HepG2 (cell line): ENCODE results near the gene FOXJ2. TPM values are rescaled to one million over a fixed set of nuclear protein-coding genes. Genes with fewer than 3 reads are reported as not detected.

Experiments
- ATAC-seq: fragments of 200-7000 bp; cut with Tn5 transposase; 3 replicates; pipeline ENCODE4 v1.9.1; 2020; ENCODE audit warnings: mild to moderate bottlenecking, moderate library complexity
- BruUV-seq: library from RNA; stranded (reverse); fragments of 400-500 nt; replicated peaks from 2 replicates; lab custom pipeline; 2021; lab: Mats Ljungman, UMichigan
- CTCF ChIA-PET: fragments of 300-600 bp; formaldehyde crosslinking; extraction: SDS; loops from one replicate; lab custom pipeline; 2021; ENCODE audit warnings: low total read pairs, inconsistent platforms, low intra/inter-chr PET ratio; lab: Yijun Ruan, JAX
- POLR2A ChIA-PET: fragments of 350-600 bp; sonication (Branson Sonifier 250); formaldehyde crosslinking; loops from one replicate; lab custom pipeline; 2020; ENCODE audit warnings: antibody characterized with exemption, inconsistent platforms; lab: Yijun Ruan, JAX
- DNase-seq: peaks from one replicate; pipeline ENCODE4 v3.0.0-alpha.2; 2015; ENCODE audit warnings: low spot score
- FAIRE-seq: peaks from 3 replicates; lab custom pipeline; 2011; peaks lifted over from hg19 to GRCh38; lab: Jason Lieb, UNC
- H2AFZ ChIP-seq: one replicate; pipeline ENCODE4 v1.6.1; 2011; ENCODE audit warnings: low read length, inconsistent platforms
- H3K27ac ChIP-seq: fragments of 300-600 bp; 3 replicates; pipeline ENCODE4 v1.8.0; 2011; ENCODE audit warnings: mixed run types, mild to moderate bottlenecking, mixed read lengths, low read length, inconsistent platforms; ENCODE audit not compliant: insufficient read depth; ENCODE audit errors: extremely low read length
- H3K27me3 ChIP-seq, 2 experiments: fragments of 200-600 bp in 1 of 2; 2 replicates in 1 of 2; 3 replicates in 1 of 2; pipeline versions ENCODE4 v1.6.0 to v1.8.0; 2011; ENCODE audit warnings: low read length in 2 of 2, mild to moderate bottlenecking in 2 of 2, moderate library complexity in 2 of 2, inconsistent platforms in 1 of 2; ENCODE audit not compliant: insufficient read depth in 2 of 2, control insufficient read depth in 1 of 2
- H3K36me3 ChIP-seq, 2 experiments: fragments of 200-600 bp in 1 of 2; replicated peaks in 1 of 2; 2 replicates in 1 of 2; 3 replicates in 1 of 2; pipeline versions ENCODE4 v1.5.1 to v1.8.0; 2011; ENCODE audit warnings: low read length in 2 of 2, inconsistent platforms in 1 of 2; ENCODE audit not compliant: insufficient read depth in 2 of 2, control insufficient read depth in 1 of 2
- H3K4me1 ChIP-seq: 2 replicates; pipeline ENCODE4 v1.5.1; 2012; ENCODE audit warnings: low read length, inconsistent platforms; ENCODE audit not compliant: insufficient read depth
- H3K4me2 ChIP-seq: 2 replicates; pipeline ENCODE4 v1.6.0; 2011; ENCODE audit warnings: low read depth, low read length, inconsistent platforms
- H3K4me3 ChIP-seq, 3 experiments: fragments of 200-600 bp in 1 of 3; sonication (generic), shearing (Covaris generic) in 1 of 3; replicated peaks in 1 of 3; 2 replicates each; pipeline ENCODE4 v1.5.1; 2011 to 2016; ENCODE audit warnings: low read length in 3 of 3, inconsistent platforms in 2 of 3, low read depth in 2 of 3, mild to moderate bottlenecking in 2 of 3, control low read depth in 1 of 3, mixed read lengths in 1 of 3; ENCODE audit not compliant: insufficient read depth in 1 of 3
- H3K79me2 ChIP-seq: one replicate; pipeline ENCODE4 v1.6.1; 2011; ENCODE audit warnings: low read length, inconsistent platforms; ENCODE audit not compliant: insufficient read depth
- H3K9ac ChIP-seq: 2 replicates; pipeline ENCODE4 v1.6.0; 2011; ENCODE audit warnings: mild to moderate bottlenecking, low read depth, low read length, inconsistent platforms; ENCODE audit not compliant: insufficient read depth
- H3K9me3 ChIP-seq: 2 replicates; pipeline ENCODE4 v1.5.1; 2012; ENCODE audit warnings: mild to moderate bottlenecking, low read length
- H4K20me1 ChIP-seq: 2 replicates; pipeline ENCODE4 v1.6.0; 2011; ENCODE audit warnings: inconsistent platforms, mild to moderate bottlenecking, low read length, moderate library complexity; ENCODE audit not compliant: insufficient read depth
- ARID2 ChIP-seq: sonication (generic); formaldehyde crosslinking; IDR thresholded peaks from 2 replicates; pipeline ENCODE4 v1.8.1; 2022; ENCODE audit warnings: mild to moderate bottlenecking, missing genetic modification reagents, borderline replicate concordance
- ARID4A ChIP-seq: sonication (generic); formaldehyde crosslinking; IDR thresholded peaks from 2 replicates; pipeline ENCODE4 v1.5.0; 2020; ENCODE audit warnings: mild to moderate bottlenecking, missing genetic modification reagents, borderline replicate concordance
- ARNT ChIP-seq: fragments of 450-650 bp; IDR thresholded peaks from 2 replicates; pipeline ENCODE4 v1.6.1; 2017
- CREBL2 ChIP-seq: sonication (generic); formaldehyde crosslinking; IDR thresholded peaks from 2 replicates; pipeline ENCODE4 v1.8.1; 2023; ENCODE audit warnings: missing genetic modification reagents, mild to moderate bottlenecking, borderline replicate concordance
- EP300 ChIP-seq, 3 experiments: sonication (generic) in 1 of 3; formaldehyde crosslinking in 1 of 3; IDR thresholded peaks; 2 replicates each; pipeline versions ENCODE4 v1.5.1 to v1.6.1; 2011 to 2020; ENCODE audit warnings: low read depth in 2 of 3, low read length in 2 of 3, borderline replicate concordance in 1 of 3, improper control_type of control experiment in 1 of 3, mild to moderate bottlenecking in 1 of 3, missing genetic modification reagents in 1 of 3, moderate library complexity in 1 of 3
- ETV6 ChIP-seq: sonication (generic); formaldehyde crosslinking; conservative IDR thresholded peaks from 2 replicates; pipeline ENCODE4 v1.4.0; 2020; ENCODE audit warnings: missing genetic modification reagents
- NCOR1 ChIP-seq: fragments of 200-600 bp; sonication (generic); IDR thresholded peaks from 2 replicates; pipeline ENCODE4 v1.7.0; 2017; ENCODE audit warnings: antibody characterized with exemption, low read length, borderline replicate concordance
- RFX1 ChIP-seq: fragments of 450-650 bp; IDR thresholded peaks from 2 replicates; pipeline ENCODE4 v1.6.1; 2017
- SNAI1 ChIP-seq: sonication (generic); formaldehyde crosslinking; IDR thresholded peaks from 2 replicates; pipeline ENCODE4 v1.5.0; 2020; ENCODE audit warnings: mild to moderate bottlenecking, missing genetic modification reagents, borderline replicate concordance
- SNRNP70 ChIP-seq: fragments of 200-400 bp; formaldehyde crosslinking; IDR thresholded peaks from 2 replicates; pipeline ENCODE4 v1.6.1; 2017; ENCODE audit warnings: mild to moderate bottlenecking, low read depth, low read length, moderate library complexity
- TAF1 ChIP-seq: sonication (generic); formaldehyde crosslinking; IDR thresholded peaks from 2 replicates; pipeline ENCODE4 v1.4.0; 2020; ENCODE audit warnings: missing genetic modification reagents
- TFAP4 ChIP-seq: sonication (generic); IDR thresholded peaks from 2 replicates; pipeline ENCODE4 v1.6.1; 2016; ENCODE audit warnings: low read depth, borderline replicate concordance
- ZNF274 ChIP-seq: sonication (generic); formaldehyde crosslinking; IDR thresholded peaks from 2 replicates; pipeline ENCODE4 v1.5.1; 2020; ENCODE audit warnings: mild to moderate bottlenecking, missing genetic modification reagents
- ZNF337 ChIP-seq: sonication (generic); formaldehyde crosslinking; IDR thresholded peaks from 2 replicates; pipeline ENCODE4 v1.5.1; 2020; ENCODE audit warnings: missing genetic modification reagents, low read depth, mild to moderate bottlenecking, borderline replicate concordance
- ZNF343 ChIP-seq: sonication (generic); formaldehyde crosslinking; IDR thresholded peaks from 2 replicates; pipeline ENCODE4 v1.4.0; 2020; ENCODE audit warnings: mild to moderate bottlenecking, missing genetic modification reagents
- ZNF383 ChIP-seq: sonication (generic); formaldehyde crosslinking; IDR thresholded peaks from 2 replicates; pipeline ENCODE4 v1.4.0; 2020; ENCODE audit warnings: missing genetic modification reagents, mild to moderate bottlenecking, borderline replicate concordance
- ZNF432 ChIP-seq: sonication (generic); formaldehyde crosslinking; IDR thresholded peaks from 2 replicates; pipeline ENCODE4 v1.5.0; 2020; ENCODE audit warnings: missing genetic modification reagents, mild to moderate bottlenecking, borderline replicate concordance
- ZNF564 ChIP-seq: sonication (generic); formaldehyde crosslinking; IDR thresholded peaks from 2 replicates; pipeline ENCODE4 v1.8.1; 2023; ENCODE audit warnings: mild to moderate bottlenecking, missing genetic modification reagents
- ZNF776 ChIP-seq: sonication (generic); formaldehyde crosslinking; IDR thresholded peaks from 2 replicates; pipeline ENCODE4 v1.4.0; 2020; ENCODE audit warnings: mild to moderate bottlenecking, missing genetic modification reagents
- WGBS: methylation state at CpG from one replicate; pipeline ENCODE4 v1.1.6; 2017; ENCODE audit warnings: low lambda C conversion rate; 5-methylcytosine and 5-hydroxymethylcytosine counted together
- in situ Hi-C: cut with HindIII; loops from 2 replicates; pipeline ENCODE4 v1.10.0; 2017; ENCODE audit warnings: low pct_unique_long_range_greater_than_20kb; ENCODE audit not compliant: extremely low pct_ligation_motif_present
- intact Hi-C: fragments of 100-400 bp; cut with micrococcal nuclease; formaldehyde crosslinking; loops from one replicate; pipeline ENCODE4 v1.10.0; 2022; ENCODE audit not compliant: unreplicated experiment
- polyA plus RNA-seq, 8 experiments: library from polyadenylated mRNA; depleted of rRNA in 3 of 8; stranded (reverse) in 7 of 8; unstranded in 1 of 8; fragments of >200 nt; fragmentation: Illumina TruSeq in 4 of 8; extraction: Trizol in 4 of 8; gene quantifications; 2 replicates each; pipeline versions ENCODE4 v1.2.1 to v1.2.3, GENCODE V29; 2011 to 2016; ENCODE audit warnings: low read depth in 4 of 8, missing spikeins in 1 of 8, mixed read lengths in 1 of 8; ENCODE audit not compliant: insufficient read depth in 1 of 8
- total RNA-seq, 5 experiments: library from RNA; depleted of rRNA; stranded (reverse); fragments of >200 nt; fragmentation: Illumina TruSeq; extraction: Trizol; gene quantifications; 2 replicates each; pipeline ENCODE4 v1.2.3, GENCODE V29; 2016; ENCODE audit warnings: low read depth in 1 of 5

The FOXJ2 gene
- total and polyA plus RNA-seq, 2 of the 13 experiments (the other 11 are each of a cell fraction or from before 2014, with no cell fraction given): 2.2 to 2.9 TPM

- no peak for ATAC-seq
- CTCF ChIA-PET: no interaction called here
These were observed 15.3 kb downstream of the FOXJ2 start for GRCh38 chr12:8047842-8048241.

More at GRCh38 chr12:8047842-8048241, 15.3 kb downstream of the FOXJ2 start:
- DNase-seq: no peak
- H3K79me2 ChIP-seq: no peaks in the 10 kb centered on the region
- intact Hi-C loops: no loop called here
- H3K4me2 ChIP-seq: no peak overlapping the region
- H3K4me3 ChIP-seq: no peak overlapping the region
- H3K4me1 ChIP-seq: no peaks in the 10 kb centered on the region
- no peaks in the 10 kb centered on the region for H3K9me3 ChIP-seq
- no peak for FAIRE-seq
- POLR2A ChIA-PET: no interaction called here
- peaks cover 20 to 53% of the 10 kb centered on the region in 2 experiments; a peak in 4 of 5 replicates for H3K36me3 ChIP-seq
- no peaks in the 10 kb centered on the region for H4K20me1 ChIP-seq
- H3K27me3 ChIP-seq: no peaks in the 10 kb centered on the region
- no peak overlapping the region for H2AFZ ChIP-seq
- TF ChIP-seq ZNF383 (CRISPR knock-in tag): no peak
- TF ChIP-seq RFX1: no peak
- TF ChIP-seq ZNF776 (CRISPR knock-in tag): no peak
- TF ChIP-seq ZNF343 (CRISPR knock-in tag): no peak
- no peak for TF ChIP-seq ZNF432 (CRISPR knock-in tag)
- no peak for TF ChIP-seq ARID4A (CRISPR knock-in tag)
- no peak for TF ChIP-seq ZNF274 (CRISPR knock-in tag)
- TF ChIP-seq ETV6 (CRISPR knock-in tag): no peak
- TF ChIP-seq ZNF337: no peak
- no peak for TF ChIP-seq SNRNP70
- no peak for TF ChIP-seq TAF1
- TF ChIP-seq CREBL2 (CRISPR knock-in tag): no peak
- no peak for TF ChIP-seq EP300 (IDR thresholded peaks at IDR 0.05; ENCODE audit: low read depth in 2 of 2, low read length in 2 of 2)
- TF ChIP-seq EP300 (CRISPR knock-in tag; IDR thresholded peaks at IDR 0.05; ENCODE audit: borderline replicate concordance): no peak
- TF ChIP-seq ARID2 (CRISPR knock-in tag): no peak
- no peak for TF ChIP-seq TFAP4
- no peak for TF ChIP-seq NCOR1
- no peak for TF ChIP-seq ARNT
- no peak for TF ChIP-seq SNAI1
- TF ChIP-seq ZNF564 (CRISPR knock-in tag): no peak
- in situ Hi-C loops: no loop called here
- H3K9ac ChIP-seq: no peak overlapping the region
- no peak overlapping the region for H3K27ac ChIP-seq
- BruUV-seq: no TSS peak
- 97% methylated on average over 3 of the region's 5 CpGs for WGBS
